ENCODE data around the gene ARMC10. TPM values are rescaled to one million over a fixed set of nuclear protein-coding genes. Genes with fewer than 3 reads are reported as not detected.
"Not testable (repeated sequence)": the region's sequence is repeated elsewhere in the genome, so short reads cannot be mapped to it uniquely, and the experiment has no call there.

The ARMC10 gene
- total RNA-seq, 1 donor from 2014 or later = 26.6 TPM

GRCh38 chr7:103083210-103083609 lies 8.3 kb downstream of the ARMC10 start:
- Mint-ChIP-seq H3K27me3 (ENCODE audit: low read depth) (no peaks in the 10 kb centered on the region), H3K36me3 (peaks cover 6% of the 10 kb centered on the region), H3K27ac (no peak overlapping the region), H3K4me3 (no peak overlapping the region), H3K4me1 (peaks cover 4% of the 10 kb centered on the region), H3K9me3 (no peaks in the 10 kb centered on the region)
- no peak for DNase-seq (ENCODE audit: low spot score in 2 of 2, unreplicated experiment in 2 of 2)
- TF ChIP-seq, protein P1, sequence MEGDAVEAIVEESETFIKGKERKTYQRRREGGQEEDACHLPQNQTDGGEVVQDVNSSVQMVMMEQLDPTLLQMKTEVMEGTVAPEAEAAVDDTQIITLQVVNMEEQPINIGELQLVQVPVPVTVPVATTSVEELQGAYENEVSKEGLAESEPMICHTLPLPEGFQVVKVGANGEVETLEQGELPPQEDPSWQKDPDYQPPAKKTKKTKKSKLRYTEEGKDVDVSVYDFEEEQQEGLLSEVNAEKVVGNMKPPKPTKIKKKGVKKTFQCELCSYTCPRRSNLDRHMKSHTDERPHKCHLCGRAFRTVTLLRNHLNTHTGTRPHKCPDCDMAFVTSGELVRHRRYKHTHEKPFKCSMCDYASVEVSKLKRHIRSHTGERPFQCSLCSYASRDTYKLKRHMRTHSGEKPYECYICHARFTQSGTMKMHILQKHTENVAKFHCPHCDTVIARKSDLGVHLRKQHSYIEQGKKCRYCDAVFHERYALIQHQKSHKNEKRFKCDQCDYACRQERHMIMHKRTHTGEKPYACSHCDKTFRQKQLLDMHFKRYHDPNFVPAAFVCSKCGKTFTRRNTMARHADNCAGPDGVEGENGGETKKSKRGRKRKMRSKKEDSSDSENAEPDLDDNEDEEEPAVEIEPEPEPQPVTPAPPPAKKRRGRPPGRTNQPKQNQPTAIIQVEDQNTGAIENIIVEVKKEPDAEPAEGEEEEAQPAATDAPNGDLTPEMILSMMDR (IDR thresholded peaks at IDR 0.05; ENCODE audit: unreplicated experiment) = no peak

DNA sequence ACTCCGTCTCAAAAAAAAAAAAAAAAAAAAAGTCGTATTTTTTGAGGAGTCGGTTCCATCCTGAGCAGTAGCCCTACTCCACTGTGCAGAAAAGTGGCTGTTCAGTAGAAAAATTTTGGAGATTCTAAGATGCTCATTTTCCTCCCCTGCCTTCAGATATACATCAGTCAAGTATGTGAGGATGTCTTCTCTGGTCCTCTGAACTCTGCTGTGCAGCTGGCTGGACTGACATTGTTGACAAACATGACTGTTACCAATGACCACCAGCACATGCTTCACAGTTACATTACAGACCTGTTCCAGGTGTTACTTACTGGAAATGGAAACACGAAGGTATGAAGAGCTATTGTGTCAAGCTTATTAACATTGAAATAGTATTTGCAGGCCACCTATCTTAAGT lies 17.4 kb downstream of the ARMC10 start:
- DNase-seq (ENCODE audit: low spot score in 2 of 2, unreplicated experiment in 2 of 2); H3K27me3 Mint-ChIP-seq (ENCODE audit: low read depth); H3K27ac Mint-ChIP-seq; H3K4me3 Mint-ChIP-seq; H3K9me3 Mint-ChIP-seq: not testable (repeated sequence)
- peaks cover 25% of the 10 kb centered on the region for H3K36me3 Mint-ChIP-seq
- H3K4me1 Mint-ChIP-seq = peaks cover 12% of the 10 kb centered on the region

- Mint-ChIP-seq H3K9me3 (no peaks in the 10 kb centered on the region), H3K27ac (peak overlapping the region; percentile 79), H3K4me1 (peaks cover 6% of the 10 kb centered on the region), H3K36me3 (peaks cover 29% of the 10 kb centered on the region), H3K4me3 (no peak overlapping the region), H3K27me3 (ENCODE audit: low read depth) (no peaks in the 10 kb centered on the region)
- TF ChIP-seq, protein P1 (IDR thresholded peaks at IDR 0.05; ENCODE audit: unreplicated experiment) = no peak
- no peak for DNase-seq (ENCODE audit: low spot score in 2 of 2, unreplicated experiment in 2 of 2)
Measured at GRCh38 chr7:103093429-103093828, 18.5 kb downstream of the ARMC10 start.

DNA sequence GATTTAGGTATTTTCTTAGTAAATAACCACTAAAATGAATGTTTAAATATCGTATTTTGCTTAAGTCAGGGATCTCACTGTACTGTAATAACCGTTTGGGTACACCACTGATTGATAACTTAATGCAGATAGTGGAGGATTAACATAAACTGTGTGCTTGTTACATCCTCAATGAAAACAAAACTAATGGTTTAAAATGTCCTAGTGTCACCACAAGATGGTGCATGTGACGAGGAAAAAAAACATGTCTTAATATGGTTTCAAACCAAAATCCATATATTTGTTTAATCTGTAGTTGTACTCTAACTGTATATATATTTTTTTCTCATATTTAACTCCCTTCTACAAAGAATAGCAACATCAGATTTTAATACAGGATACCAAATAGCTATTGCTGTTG lies 19.2 kb downstream of the ARMC10 start:
- H3K9me3 Mint-ChIP-seq = no peaks in the 10 kb centered on the region
- TF ChIP-seq, protein P1 (IDR thresholded peaks at IDR 0.05; ENCODE audit: unreplicated experiment) = no peak
- H3K4me1 Mint-ChIP-seq = no peaks in the 10 kb centered on the region
- DNase-seq (ENCODE audit: low spot score in 2 of 2, unreplicated experiment in 2 of 2) = no peak
- no peaks in the 10 kb centered on the region for H3K27me3 Mint-ChIP-seq (ENCODE audit: low read depth)
- peaks cover 29% of the 10 kb centered on the region for H3K36me3 Mint-ChIP-seq
- H3K27ac Mint-ChIP-seq = no peak overlapping the region
- H3K4me3 Mint-ChIP-seq = no peak overlapping the region

- not testable (repeated sequence) for DNase-seq (ENCODE audit: low spot score in 2 of 2, unreplicated experiment in 2 of 2); H3K27me3 Mint-ChIP-seq (ENCODE audit: low read depth); H3K9me3 Mint-ChIP-seq; H3K27ac Mint-ChIP-seq; H3K4me3 Mint-ChIP-seq; H3K4me1 Mint-ChIP-seq
- H3K36me3 Mint-ChIP-seq = peaks cover 25% of the 10 kb centered on the region
Measured at GRCh38 chr7:103095558-103095957, 20.6 kb downstream of the ARMC10 start.

- Mint-ChIP-seq H3K36me3 (peaks cover 23% of the 10 kb centered on the region), H3K27ac (no peak overlapping the region), H3K4me1 (no peaks in the 10 kb centered on the region), H3K9me3 (no peaks in the 10 kb centered on the region), H3K4me3 (no peak overlapping the region), H3K27me3 (ENCODE audit: low read depth) (no peaks in the 10 kb centered on the region)
- TF ChIP-seq, protein P1 (IDR thresholded peaks at IDR 0.05; ENCODE audit: unreplicated experiment) = no peak
- DNase-seq (ENCODE audit: low spot score in 2 of 2, unreplicated experiment in 2 of 2) = no peak
Measured at GRCh38 chr7:103097041-103097440, 22.1 kb downstream of the ARMC10 start.

- peaks cover 24% of the 10 kb centered on the region for H3K36me3 Mint-ChIP-seq
- peaks cover 6% of the 10 kb centered on the region for H3K4me1 Mint-ChIP-seq
- no peak for DNase-seq (ENCODE audit: low spot score in 2 of 2, unreplicated experiment in 2 of 2)
- no peak overlapping the region for H3K27ac Mint-ChIP-seq
- no peaks in the 10 kb centered on the region for H3K27me3 Mint-ChIP-seq (ENCODE audit: low read depth)
- H3K4me3 Mint-ChIP-seq = no peak overlapping the region
- TF ChIP-seq, protein P1 (IDR thresholded peaks at IDR 0.05; ENCODE audit: unreplicated experiment) = no peak
- H3K9me3 Mint-ChIP-seq = no peaks in the 10 kb centered on the region
Measured at GRCh38 chr7:103100348-103100747, 25.4 kb downstream of the ARMC10 start.

Data from mesothelial cell of epicardium (in vitro differentiated cells).